GM19351 (cell line): Measurements from ENCODE around the gene SP1.
A peak's percentile ranks its signal among the peaks of the same experiment; 100 is the strongest.
"Not testable (repeated sequence)": the region's sequence is repeated elsewhere in the genome, so short reads cannot be mapped to it uniquely, and the experiment has no call there.

Experiments
- ATAC-seq: cut with Tn5 transposase; IDR thresholded peaks from one replicate; pipeline ENCODE4 v1.9.1; 2021; ENCODE audit warnings: mild to moderate bottlenecking, moderate library complexity; ENCODE audit not compliant: unreplicated experiment

Gene SP1

GRCh38 chr12:53410951-53411350 is 31.0 kb downstream of the SP1 start:
- no peak for ATAC-seq

DNA sequence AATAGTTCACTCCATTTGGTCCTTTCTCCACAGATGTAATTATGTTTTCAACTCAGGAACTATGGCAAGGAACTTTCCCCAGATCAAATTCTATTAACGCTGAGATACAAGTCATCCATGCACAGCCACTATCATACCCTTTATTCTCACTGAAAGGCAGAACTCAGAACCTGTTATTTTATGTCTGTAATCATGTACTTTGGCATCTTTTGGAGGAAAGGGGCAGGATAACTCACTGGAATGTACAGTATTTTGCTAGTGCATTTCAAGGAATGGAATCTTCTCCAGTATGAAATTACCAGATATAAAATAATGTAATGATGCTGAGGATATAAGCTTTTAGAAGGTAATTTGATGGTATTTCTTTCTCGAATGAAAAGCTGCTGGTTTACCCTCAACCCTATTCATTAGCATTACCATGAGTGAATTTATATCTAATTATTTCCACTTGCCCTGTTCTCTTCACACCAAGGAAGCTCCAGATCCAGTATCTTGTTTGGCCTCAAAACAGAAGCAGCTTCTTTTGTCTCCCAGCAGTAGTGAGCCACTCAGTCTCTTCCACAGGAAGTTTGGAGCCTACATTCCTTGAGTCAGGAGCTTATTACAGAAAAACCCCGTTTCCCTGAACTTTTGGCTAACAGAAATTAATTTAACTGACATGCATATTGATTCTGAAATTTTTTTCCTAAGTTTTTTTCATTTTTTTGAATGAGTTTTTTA is 33.7 kb downstream of the SP1 start:
- no peak for ATAC-seq

- no peak for ATAC-seq
Observed at GRCh38 chr12:53414756-53415417, 34.9 kb downstream of the SP1 start.

DNA sequence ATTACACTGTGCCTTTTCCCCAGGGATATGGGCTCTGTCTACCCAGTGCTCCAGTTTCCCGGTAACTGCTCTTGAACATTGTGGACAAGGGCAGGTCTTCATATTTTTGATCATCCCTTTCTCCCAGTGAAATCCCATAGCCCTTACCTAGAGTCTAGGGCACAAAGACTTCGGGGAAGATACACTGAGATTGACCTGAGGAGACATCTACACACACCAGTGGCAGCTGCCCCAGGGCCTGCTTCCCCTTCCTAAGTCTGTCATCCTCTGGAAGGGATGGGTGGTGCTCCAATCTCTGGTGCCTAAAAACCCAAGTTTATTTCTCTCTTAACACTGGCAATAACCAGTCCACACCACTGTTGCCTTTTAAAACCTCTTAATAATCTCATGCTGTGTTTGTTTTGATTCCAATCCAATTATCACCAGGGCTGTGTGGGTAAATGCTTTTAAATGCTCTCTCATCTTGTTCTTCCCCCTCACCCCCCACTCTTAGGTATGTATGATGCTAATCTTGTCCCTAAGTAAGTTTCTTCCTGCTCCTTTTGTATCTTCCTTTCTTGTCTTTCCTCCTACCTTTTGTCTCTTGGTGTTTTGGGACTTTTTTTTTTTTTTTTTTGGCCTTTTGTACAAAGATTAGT is 35.9 kb downstream of the SP1 start:
- ATAC-seq, result not testable (repeated sequence)

GRCh38 chr12:53417291-53417816 is 37.4 kb downstream of the SP1 start:
- ATAC-seq, result not testable (repeated sequence)

DNA sequence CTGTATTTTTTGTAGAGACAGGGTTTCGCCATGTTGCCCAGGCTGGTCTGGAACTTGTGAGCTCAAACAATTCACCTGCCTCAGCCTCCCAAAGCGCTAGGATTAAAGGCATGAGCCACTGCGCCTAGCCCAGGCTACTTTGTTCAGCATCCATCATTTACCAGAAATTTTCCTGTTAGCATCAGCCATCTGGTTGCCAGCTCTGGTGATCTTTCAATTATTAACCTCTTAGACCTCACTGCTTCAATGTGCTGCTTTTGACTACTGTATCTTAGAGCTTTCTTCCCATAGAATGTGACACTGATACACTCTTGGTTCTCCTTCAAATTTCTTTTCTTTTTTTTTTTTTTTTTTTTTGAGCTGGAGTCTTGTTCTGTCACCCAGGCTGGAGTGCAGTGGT is 38.2 kb downstream of the SP1 start:
- ATAC-seq, result no peak

- no peak for ATAC-seq
Observed at GRCh38 chr12:53419756-53420155, 39.8 kb downstream of the SP1 start.

- ATAC-seq, result not testable (repeated sequence)
Observed at GRCh38 chr12:53422247-53422646, 42.3 kb downstream of the SP1 start.

GRCh38 chr12:53423597-53423996 is 43.6 kb downstream of the SP1 start, which contains the start of gene AMHR2:
AMHR2 (plus strand) TSS chr12:53423855; CDS start chr12:53423935, 80 bp downstream.
- ATAC-seq, result no peak

DNA sequence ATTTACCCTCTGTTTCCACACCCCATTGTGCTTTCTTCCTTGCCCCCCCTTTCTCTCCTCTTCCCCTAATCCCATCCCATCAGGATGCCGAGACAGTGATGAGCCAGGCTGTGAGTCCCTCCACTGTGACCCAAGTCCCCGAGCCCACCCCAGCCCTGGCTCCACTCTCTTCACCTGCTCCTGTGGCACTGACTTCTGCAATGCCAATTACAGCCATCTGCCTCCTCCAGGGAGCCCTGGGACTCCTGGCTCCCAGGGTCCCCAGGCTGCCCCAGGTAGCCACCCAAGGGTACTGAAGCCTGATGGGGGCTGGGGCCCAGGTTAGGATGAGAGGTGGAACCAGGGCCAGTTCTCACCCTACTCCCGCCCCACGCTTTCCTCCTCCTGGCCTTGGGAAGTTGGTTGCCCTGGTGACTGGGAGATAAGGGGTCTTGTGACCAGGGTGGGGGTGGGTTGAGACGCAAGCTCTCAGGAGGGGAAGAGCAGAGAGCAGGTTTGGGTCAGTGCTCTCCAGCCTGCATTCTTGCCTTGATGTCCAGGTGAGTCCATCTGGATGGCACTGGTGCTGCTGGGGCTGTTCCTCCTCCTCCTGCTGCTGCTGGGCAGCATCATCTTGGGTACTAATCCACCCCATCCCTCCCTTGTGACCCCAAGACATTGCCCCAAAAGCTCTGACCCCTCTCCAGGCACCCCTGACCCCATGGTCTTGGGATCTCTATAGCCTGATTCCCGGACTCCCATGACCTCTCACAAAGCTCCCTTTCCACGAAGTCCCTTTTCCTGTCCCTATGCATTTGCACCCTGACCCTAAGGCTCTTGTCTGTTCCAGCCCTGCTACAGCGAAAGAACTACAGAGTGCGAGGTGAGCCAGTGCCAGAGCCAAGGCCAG is 44.9 kb downstream of the SP1 start:
- no peak for ATAC-seq

DNA sequence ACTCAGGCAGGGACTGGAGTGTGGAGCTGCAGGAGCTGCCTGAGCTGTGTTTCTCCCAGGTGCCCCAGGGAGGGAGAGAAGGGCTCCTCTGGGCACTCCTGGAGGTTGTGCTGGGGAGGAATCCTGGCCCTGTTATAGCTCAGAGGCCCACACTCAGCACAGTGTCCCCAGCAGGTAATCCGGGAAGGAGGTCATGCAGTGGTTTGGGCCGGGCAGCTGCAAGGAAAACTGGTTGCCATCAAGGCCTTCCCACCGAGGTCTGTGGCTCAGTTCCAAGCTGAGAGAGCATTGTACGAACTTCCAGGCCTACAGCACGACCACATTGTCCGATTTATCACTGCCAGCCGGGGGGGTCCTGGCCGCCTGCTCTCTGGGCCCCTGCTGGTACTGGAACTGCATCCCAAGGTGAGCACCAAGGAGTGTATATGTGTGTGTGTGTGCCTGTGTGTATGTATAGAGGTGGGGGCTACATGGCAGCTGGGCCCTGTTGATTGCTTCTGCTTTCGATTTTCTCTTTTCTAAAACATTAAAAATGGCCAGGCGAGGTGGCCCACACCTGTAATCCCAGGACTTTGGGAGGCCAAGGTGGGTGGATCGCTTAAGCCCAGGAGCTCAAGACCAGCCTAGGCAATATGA is 45.7 kb downstream of the SP1 start:
- ATAC-seq, result no peak

- ATAC-seq, result no peak
Observed at GRCh38 chr12:53427905-53428594, 48.1 kb downstream of the SP1 start.

DNA sequence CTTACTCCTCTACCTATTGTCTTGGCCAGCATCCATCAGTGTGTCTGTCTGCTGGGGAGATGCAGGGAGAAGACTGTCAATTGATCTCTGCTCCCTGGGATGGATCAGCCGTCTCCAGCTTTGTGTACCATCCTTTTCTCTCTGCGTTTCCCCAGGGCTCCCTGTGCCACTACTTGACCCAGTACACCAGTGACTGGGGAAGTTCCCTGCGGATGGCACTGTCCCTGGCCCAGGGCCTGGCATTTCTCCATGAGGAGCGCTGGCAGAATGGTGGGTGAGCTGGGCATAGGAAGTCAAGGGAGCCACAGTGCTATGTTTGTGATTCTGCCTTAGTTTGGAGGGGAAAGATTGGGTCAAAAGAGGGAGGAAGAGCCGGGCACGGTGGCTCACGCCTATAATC is 48.8 kb downstream of the SP1 start:
- no peak for ATAC-seq

- ATAC-seq, result no peak
Observed at GRCh38 chr12:53430116-53430515, 50.1 kb downstream of the SP1 start.

- ATAC-seq, result no peak
Observed at GRCh38 chr12:53431187-53431586, 51.2 kb downstream of the SP1 start.

DNA sequence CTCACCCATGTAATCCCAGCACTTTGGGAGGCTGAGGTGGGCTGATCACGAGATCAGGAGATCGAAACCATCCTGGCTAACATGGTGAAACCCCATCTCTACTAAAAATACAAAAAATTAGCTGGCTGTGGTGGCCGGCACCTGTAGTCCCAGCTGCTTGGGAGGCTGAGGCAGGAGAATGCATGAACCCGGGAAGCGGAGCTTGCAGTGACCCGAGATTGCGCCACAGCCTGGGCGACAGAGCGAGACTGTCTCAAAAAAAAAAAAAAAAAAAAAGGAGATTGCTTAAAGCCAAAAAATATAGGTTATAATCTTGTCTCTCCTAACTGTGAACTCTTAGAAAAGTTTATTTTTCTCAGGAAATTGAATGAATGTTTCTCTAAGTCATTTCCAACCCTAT is 55.4 kb downstream of the SP1 start:
- ATAC-seq, result not testable (repeated sequence)

DNA sequence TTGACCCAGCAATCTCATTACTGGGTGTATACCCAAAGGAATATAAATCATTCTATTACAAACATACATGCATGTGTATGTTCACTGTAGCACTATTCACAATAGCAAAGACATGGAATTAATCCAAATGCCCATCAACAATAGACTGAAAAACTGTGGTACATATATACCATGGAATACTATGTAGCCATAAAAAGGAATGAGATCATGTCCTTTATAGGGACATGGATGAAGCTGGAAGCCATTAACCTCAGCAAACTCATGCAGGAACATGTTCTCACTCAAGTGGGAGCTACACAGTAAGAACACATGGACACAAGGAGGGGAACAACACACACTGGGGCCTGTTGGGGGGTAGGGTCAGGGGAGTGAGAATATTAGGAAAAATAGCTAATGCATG is 59.6 kb downstream of the SP1 start:
- not testable (repeated sequence) for ATAC-seq

DNA sequence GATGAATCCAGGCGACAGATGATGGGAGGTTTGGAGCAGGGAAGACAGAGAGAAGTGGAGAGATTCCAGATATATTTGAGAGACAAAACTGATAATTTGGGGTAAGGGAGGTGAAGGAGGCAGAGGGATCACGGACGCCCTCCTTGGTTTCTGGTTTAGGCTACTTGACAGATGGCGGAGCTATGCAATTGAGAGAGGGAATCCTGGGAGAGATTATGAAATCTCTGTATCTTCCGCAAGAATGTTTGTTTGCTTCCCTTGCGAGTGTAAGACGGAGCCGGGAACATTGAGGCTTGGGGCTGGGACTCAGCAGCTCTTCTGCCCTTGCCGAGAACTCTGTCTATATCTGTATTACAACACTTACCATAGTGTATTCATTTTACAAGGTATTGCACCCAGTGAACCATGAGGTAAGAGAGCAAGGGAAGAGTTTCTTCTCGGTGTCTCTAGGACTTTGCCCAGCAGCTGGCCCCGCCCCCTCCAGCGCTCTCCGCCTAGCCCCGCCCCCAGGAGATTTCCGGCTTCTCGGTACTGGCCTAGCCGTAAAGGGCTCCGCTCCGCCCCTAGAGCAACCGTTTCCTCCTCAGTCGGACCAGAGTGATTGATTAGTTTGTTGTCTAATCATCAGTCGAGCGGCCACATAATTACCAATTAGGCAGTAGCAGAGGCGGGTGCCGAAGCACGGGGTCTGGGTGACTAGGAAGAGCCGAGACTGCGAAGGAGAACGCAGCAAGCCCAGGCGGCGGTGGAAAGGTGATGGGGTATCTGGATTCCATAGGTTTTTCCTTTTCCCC is 61.3 kb downstream of the SP1 start, which contains the start of gene PRR13:
PRR13 (plus strand) TSS at position 695 of the 794 bp plus-strand sequence. CDS start 981 bp downstream, outside the sequence.
- peak; percentile 99 for ATAC-seq

DNA sequence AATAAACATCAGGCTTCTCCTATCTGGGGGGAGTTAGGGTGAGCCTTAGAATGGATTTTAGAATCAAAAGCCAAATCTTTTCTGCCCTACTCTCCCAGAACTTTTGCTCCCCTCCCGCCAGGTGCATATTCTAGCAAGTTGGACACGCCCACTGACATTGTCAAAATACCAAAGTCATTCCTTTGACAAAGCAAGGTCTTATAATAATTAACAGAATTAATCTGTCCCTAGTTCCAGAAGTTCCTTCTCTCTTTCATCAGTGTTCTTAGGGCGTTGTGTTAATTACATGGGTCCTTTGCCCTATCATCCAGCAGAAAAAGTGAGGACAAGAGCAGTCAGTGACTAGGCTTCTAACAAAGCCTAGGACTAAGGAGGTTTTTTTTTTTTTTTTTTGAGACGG is 64.0 kb downstream of the SP1 start:
- no peak for ATAC-seq
